ENCODE data around the gene CD160. TPM values are rescaled to one million over a fixed set of nuclear protein-coding genes. Genes with fewer than 3 reads are reported as not detected.

The CD160 gene
- total and polyA plus RNA-seq, 9 donors: 0.10 to 1.9 (median 0.20) TPM; not detected in 4

- WGBS, 3 donors: 94 to 95% (median 95%) methylated on average over 3 of the region's 3 CpGs
- intact Hi-C loops (cut with DNase I): no loop called here
- no peaks in the 10 kb centered on the region for H3K9me3 ChIP-seq
- no peaks in the 10 kb centered on the region for H3K36me3 ChIP-seq
- no peak overlapping the region for H3K27ac ChIP-seq
- H3K4me3 ChIP-seq: no peak overlapping the region
- TF ChIP-seq EP300 (IDR thresholded peaks at IDR 0.05): no peak
- TF ChIP-seq POLR2A (IDR thresholded peaks at IDR 0.05): no peak
- TF ChIP-seq CTCF (IDR thresholded peaks at IDR 0.05): no peak
- no peak for DNase-seq
- H3K4me1 ChIP-seq (ENCODE audit: insufficient read depth): no peaks in the 10 kb centered on the region
- H3K27me3 ChIP-seq: no peaks in the 10 kb centered on the region
Observed at GRCh38 chr1:145730900-145731299, 11.6 kb downstream of the CD160 start.

- H3K4me1 ChIP-seq (ENCODE audit: insufficient read depth): no peaks in the 10 kb centered on the region
- 95 to 100% (median 100%) methylated on average over 1 of the region's 1 CpG for WGBS, 3 donors
- intact Hi-C loops (cut with DNase I): no loop called here
Observed at GRCh38 chr1:145736191-145736590, 16.9 kb downstream of the CD160 start.

GRCh38 chr1:145740269-145740668, 21.0 kb downstream of the CD160 start:
- WGBS, 3 donors: 14 to 42% (median 25%) methylated on average over 4 of the region's 4 CpGs
- Histone ChIP-seq H3K4me3 (no peak overlapping the region), H3K4me1 (ENCODE audit: insufficient read depth) (no peaks in the 10 kb centered on the region), H3K27me3 (no peaks in the 10 kb centered on the region), H3K27ac (no peak overlapping the region), H3K36me3 (no peaks in the 10 kb centered on the region), H3K9me3 (no peaks in the 10 kb centered on the region)
- intact Hi-C loops (cut with DNase I): no loop called here
- no peak for DNase-seq
- no peak for TF ChIP-seq POLR2A (IDR thresholded peaks at IDR 0.05)
- TF ChIP-seq CTCF (IDR thresholded peaks at IDR 0.05): no peak
- no peak for TF ChIP-seq EP300 (IDR thresholded peaks at IDR 0.05)

More at GRCh38 chr1:145736191-145736590, 16.9 kb downstream of the CD160 start:
- TF ChIP-seq POLR2A (IDR thresholded peaks at IDR 0.05): no peak
- no peak for TF ChIP-seq CTCF (IDR thresholded peaks at IDR 0.05)
- no peak for TF ChIP-seq EP300 (IDR thresholded peaks at IDR 0.05)
- no peaks in the 10 kb centered on the region for H3K36me3 ChIP-seq
- H3K4me3 ChIP-seq: no peak overlapping the region
- no peak overlapping the region for H3K27ac ChIP-seq
- no peak for DNase-seq
- no peaks in the 10 kb centered on the region for H3K27me3 ChIP-seq
- H3K9me3 ChIP-seq: no peaks in the 10 kb centered on the region

- Histone ChIP-seq H3K27me3 (no peaks in the 10 kb centered on the region), H3K4me3 (no peak overlapping the region), H3K9me3 (no peaks in the 10 kb centered on the region), H3K4me1 (ENCODE audit: insufficient read depth) (no peaks in the 10 kb centered on the region), H3K27ac (no peak overlapping the region), H3K36me3 (no peaks in the 10 kb centered on the region)
- intact Hi-C loops (cut with DNase I): no loop called here
- no peak for TF ChIP-seq EP300 (IDR thresholded peaks at IDR 0.05)
- no peak for TF ChIP-seq POLR2A (IDR thresholded peaks at IDR 0.05)
- no peak for TF ChIP-seq CTCF (IDR thresholded peaks at IDR 0.05)
- WGBS, 3 donors: 91 to 96% (median 92%) methylated on average over 9 of the region's 9 CpGs
- no peak for DNase-seq
Observed at GRCh38 chr1:145747398-145748247, 28.3 kb downstream of the CD160 start.

All from ovary (tissue), 9 donors.